GM19372 (cell line): ENCODE data around the gene RNF19B.

Experiments
- ATAC-seq: cut with Tn5 transposase; IDR thresholded peaks from one replicate; pipeline ENCODE4 v1.9.1; 2021; ENCODE audit warnings: mild to moderate bottlenecking, low read depth, moderate library complexity; ENCODE audit not compliant: unreplicated experiment

Gene RNF19B

GRCh38 chr1:32891630-32892029 is 73.0 kb downstream of the RNF19B start:
- ATAC-seq = no peak

- ATAC-seq = no peak
Observed at GRCh38 chr1:32891241-32891570, 73.4 kb downstream of the RNF19B start.

- ATAC-seq = no peak
Observed at GRCh38 chr1:32890516-32891240, 73.9 kb downstream of the RNF19B start.

- no peak for ATAC-seq
Observed at GRCh38 chr1:32889731-32890278, 74.8 kb downstream of the RNF19B start.

- ATAC-seq = no peak
Observed at GRCh38 chr1:32888677-32889420, 75.8 kb downstream of the RNF19B start.

GRCh38 chr1:32888134-32888533 is 76.5 kb downstream of the RNF19B start:
- ATAC-seq = no peak

- ATAC-seq = no peak
Observed at GRCh38 chr1:32887623-32888022, 77.0 kb downstream of the RNF19B start.

- no peak for ATAC-seq
Observed at GRCh38 chr1:32886828-32887414, 77.7 kb downstream of the RNF19B start.
